ENCODE measurements around the gene RALGAPA2.

GRCh38 chr20:20695250-20695816 is 17.1 kb downstream of the RALGAPA2 start:
- TF ChIP-seq MIER2 (CRISPR knock-in tag; IDR thresholded peaks at IDR 0.05), result peak; percentile 84
- no peak for TF ChIP-seq ASH2L (IDR thresholded peaks at IDR 0.05; ENCODE audit: insufficient read length, low read depth, low read length)
- TF ChIP-seq ZNF12 (CRISPR knock-in tag; IDR thresholded peaks at IDR 0.05), result peak; percentile 98
- TF ChIP-seq ZNF383 (CRISPR knock-in tag; IDR thresholded peaks at IDR 0.05; ENCODE audit: borderline replicate concordance), result no peak
- no peak for TF ChIP-seq POLR2A (IDR thresholded peaks at IDR 0.05; ENCODE audit: insufficient read depth in 1 of 2, low read depth in 2 of 2, low read length in 2 of 2)
- TF ChIP-seq RAD21 (CRISPR knock-in tag; IDR thresholded peaks at IDR 0.05), result no peak

Data from HepG2 (cell line).